Left lung (tissue), 10 donors: ENCODE measurements around the gene UPP1. TPM values are rescaled to one million over a fixed set of nuclear protein-coding genes. Genes with fewer than 3 reads are reported as not detected.
"Not testable (repeated sequence)": the region's sequence is repeated elsewhere in the genome, so short reads cannot be mapped to it uniquely, and the experiment has no call there.

Source experiments
- ATAC-seq: fragments of 200-7000 bp; cut with Tn5 transposase; one replicate; pipeline ENCODE4 v1.9.1; 2020; ENCODE audit warnings: moderate library complexity
- DNase-seq, 4 donors: peaks; one replicate each; pipeline ENCODE4 v3.0.0-alpha.2; 2013 to 2020
- H3K27ac ChIP-seq, 2 donors: fragments of 200-600 bp; sonication (generic) in 1 of 2; one replicate each; pipeline versions ENCODE4 v1.5.0 to v1.8.0; 2020 to 2021
- H3K27me3 ChIP-seq, 2 donors: fragments of 200-600 bp; sonication (generic) in 1 of 2; one replicate each; pipeline versions ENCODE4 v1.5.0 to v1.8.0; 2020 to 2021
- H3K36me3 ChIP-seq, 2 donors: fragments of 200-600 bp; sonication (generic) in 1 of 2; one replicate each; pipeline versions ENCODE4 v1.5.0 to v1.8.0; 2020 to 2021
- H3K4me1 ChIP-seq, 2 donors: fragments of 200-600 bp; one replicate each; pipeline ENCODE4 v1.8.0; 2021
- H3K4me3 ChIP-seq, 2 donors: fragments of 200-600 bp; sonication (generic) in 1 of 2; one replicate each; pipeline versions ENCODE4 v1.5.0 to v1.8.0; 2020 to 2021; ENCODE audit warnings: mild to moderate bottlenecking in 1 of 2
- H3K9me3 ChIP-seq, 2 donors: fragments of 200-600 bp; sonication (generic) in 1 of 2; one replicate each; pipeline versions ENCODE4 v1.5.0 to v1.8.0; 2020 to 2021
- intact Hi-C, 2 donors: fragments of 100-400 bp; cut with DNase I; formaldehyde crosslinking; loops; one replicate each; pipeline versions ENCODE4 v1.11.2 to v1.14.2; 2022
- polyA plus RNA-seq, 6 donors: library from polyadenylated mRNA; unstranded; fragments of 120-200 nt; gene quantifications; one replicate each; pipeline ENCODE4 v1.2.1, GENCODE V29; 2013; ENCODE audit not compliant: insufficient read length in 6 of 6
- total RNA-seq, 2 donors: library from RNA; stranded (reverse); fragmentation: NEBNext Ultra II Directional; extraction: Animal tissue kit (Norgen Biotek cat#: 25700); gene quantifications; one replicate each; pipeline ENCODE4 v1.2.1, GENCODE V29; 2021
- TF ChIP-seq, protein P1 (sequence below), 2 donors: fragments of 200-600 bp; sonication (generic) in 1 of 2; IDR thresholded peaks; one replicate each; pipeline versions ENCODE4 v1.5.0 to v1.8.0; 2021; ENCODE audit warnings: antibody characterized with exemption in 2 of 2
- donor health status: DM: no; HTN: yes; CAD: no.
- donor health status: DM: no; HTN: no; CAD: no.

Gene UPP1
- total and polyA plus RNA-seq, 8 donors, result 8.8 to 79.3 (median 9.7) TPM

GRCh38 chr7:48140001-48140681, 51.1 kb downstream of the UPP1 start:
- no peak overlapping the region for H3K27ac ChIP-seq
- DNase-seq (no peak), ATAC-seq (no peak)
- H3K4me1 ChIP-seq, result peaks cover 0 to 14% of the 10 kb centered on the region in 2 donors
- intact Hi-C loops, result no loop called here
- no peak overlapping the region for H3K4me3 ChIP-seq
- no peaks in the 10 kb centered on the region for H3K36me3 ChIP-seq
- H3K9me3 ChIP-seq, result no peaks in the 10 kb centered on the region
- TF ChIP-seq, protein P1, sequence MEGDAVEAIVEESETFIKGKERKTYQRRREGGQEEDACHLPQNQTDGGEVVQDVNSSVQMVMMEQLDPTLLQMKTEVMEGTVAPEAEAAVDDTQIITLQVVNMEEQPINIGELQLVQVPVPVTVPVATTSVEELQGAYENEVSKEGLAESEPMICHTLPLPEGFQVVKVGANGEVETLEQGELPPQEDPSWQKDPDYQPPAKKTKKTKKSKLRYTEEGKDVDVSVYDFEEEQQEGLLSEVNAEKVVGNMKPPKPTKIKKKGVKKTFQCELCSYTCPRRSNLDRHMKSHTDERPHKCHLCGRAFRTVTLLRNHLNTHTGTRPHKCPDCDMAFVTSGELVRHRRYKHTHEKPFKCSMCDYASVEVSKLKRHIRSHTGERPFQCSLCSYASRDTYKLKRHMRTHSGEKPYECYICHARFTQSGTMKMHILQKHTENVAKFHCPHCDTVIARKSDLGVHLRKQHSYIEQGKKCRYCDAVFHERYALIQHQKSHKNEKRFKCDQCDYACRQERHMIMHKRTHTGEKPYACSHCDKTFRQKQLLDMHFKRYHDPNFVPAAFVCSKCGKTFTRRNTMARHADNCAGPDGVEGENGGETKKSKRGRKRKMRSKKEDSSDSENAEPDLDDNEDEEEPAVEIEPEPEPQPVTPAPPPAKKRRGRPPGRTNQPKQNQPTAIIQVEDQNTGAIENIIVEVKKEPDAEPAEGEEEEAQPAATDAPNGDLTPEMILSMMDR (IDR thresholded peaks at IDR 0.05), result no peak
- H3K27me3 ChIP-seq, result no peaks in the 10 kb centered on the region

- no peak overlapping the region for H3K27ac ChIP-seq
Observed at GRCh38 chr7:48141521-48141920, 52.5 kb downstream of the UPP1 start.

DNA sequence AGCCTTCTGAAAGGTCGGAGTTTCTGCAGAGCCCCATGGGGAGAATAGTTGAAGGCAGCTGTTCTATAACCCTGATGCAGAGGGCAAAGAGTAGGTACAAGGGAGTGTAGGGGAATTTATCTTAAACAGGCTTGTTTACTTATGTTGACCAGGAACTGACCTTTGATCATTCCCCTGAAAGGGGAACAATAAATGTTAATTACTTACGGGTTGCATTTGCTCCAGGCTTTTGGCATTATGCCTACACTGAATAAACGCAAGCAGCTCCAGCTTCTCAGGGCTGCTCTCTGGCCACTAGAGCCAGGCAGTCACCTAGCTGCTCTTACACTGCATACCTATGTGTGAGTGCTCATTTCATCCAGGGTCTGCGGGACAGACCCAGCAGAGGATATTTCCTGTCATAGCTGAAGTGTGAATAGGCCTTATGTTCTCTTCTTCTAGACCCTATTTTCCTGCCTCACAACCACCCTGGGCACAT, 55.3 kb downstream of the UPP1 start:
- Histone ChIP-seq H3K36me3 (no peaks in the 10 kb centered on the region), H3K27ac (no peak overlapping the region), H3K27me3 (no peaks in the 10 kb centered on the region), H3K4me1 (peaks cover 0 to 14% of the 10 kb centered on the region in 2 donors), H3K4me3 (no peak overlapping the region), H3K9me3 (no peaks in the 10 kb centered on the region)
- DNase-seq (no peak), ATAC-seq (no peak)
- intact Hi-C loops, result no loop called here
- TF ChIP-seq, protein P1 (IDR thresholded peaks at IDR 0.05), result no peak

More at GRCh38 chr7:48141521-48141920, 52.5 kb downstream of the UPP1 start:
- H3K4me3 ChIP-seq, result no peak overlapping the region
- TF ChIP-seq, protein P1 (IDR thresholded peaks at IDR 0.05), result no peak
- H3K36me3 ChIP-seq, result no peaks in the 10 kb centered on the region
- intact Hi-C loops, result no loop called here
- ATAC-seq, result no peak
- H3K27me3 ChIP-seq, result no peaks in the 10 kb centered on the region
- H3K4me1 ChIP-seq, result peaks cover 0 to 14% of the 10 kb centered on the region in 2 donors
- no peak for DNase-seq
- no peaks in the 10 kb centered on the region for H3K9me3 ChIP-seq

DNA sequence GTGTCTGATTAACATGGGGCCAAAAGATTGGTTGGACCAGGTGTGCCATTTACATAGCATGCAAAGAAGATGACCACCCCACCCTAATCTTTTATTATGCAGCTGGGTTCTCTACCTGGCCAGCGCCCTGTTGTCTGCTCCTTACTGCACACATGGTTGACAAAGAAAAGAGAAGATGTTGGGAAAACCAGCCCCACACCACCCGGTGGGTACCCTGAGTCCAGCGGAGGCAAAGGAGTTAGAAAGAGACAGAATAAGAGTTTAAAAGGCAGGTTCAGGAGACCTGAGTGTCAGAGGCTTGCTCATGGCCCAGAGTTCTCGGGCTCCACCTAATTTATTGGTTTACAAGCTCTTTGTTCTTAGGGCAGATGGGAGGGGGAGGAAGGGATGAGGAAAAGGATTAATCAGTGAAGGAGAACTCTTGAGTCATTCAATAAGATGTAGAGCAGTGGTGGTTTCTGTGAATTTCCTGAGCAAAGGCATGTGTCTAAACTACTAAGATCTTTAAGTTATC, 58.1 kb downstream of the UPP1 start:
- ATAC-seq, result no peak
- no peaks in the 10 kb centered on the region for H3K27me3 ChIP-seq
- H3K36me3 ChIP-seq, result no peaks in the 10 kb centered on the region
- intact Hi-C loops, result no loop called here
- TF ChIP-seq, protein P1 (IDR thresholded peaks at IDR 0.05), result no peak
- H3K4me3 ChIP-seq, result no peak overlapping the region
- no peak for DNase-seq
- H3K4me1 ChIP-seq, result no peaks in the 10 kb centered on the region
- no peak overlapping the region for H3K27ac ChIP-seq
- no peaks in the 10 kb centered on the region for H3K9me3 ChIP-seq

- H3K36me3 ChIP-seq, H3K4me3 ChIP-seq, H3K27me3 ChIP-seq, DNase-seq, H3K27ac ChIP-seq, H3K9me3 ChIP-seq, H3K4me1 ChIP-seq, intact Hi-C loops, ATAC-seq: not testable (repeated sequence)
Observed at GRCh38 chr7:48147690-48148089, 58.6 kb downstream of the UPP1 start.
